ENCODE measurements around the gene KMT2A. TPM values are rescaled to one million over a fixed set of nuclear protein-coding genes. Genes with fewer than 3 reads are reported as not detected.

KMT2A gene
- total and polyA plus RNA-seq, 2 donors (not counting 3 experiments of a cell fraction or from before 2014, with no cell fraction given): 23.5 to 63.9 TPM

GRCh38 chr11:118406599-118407166 is 29.6 kb upstream of the KMT2A start:
- DNase-seq (ENCODE audit: low read depth, low spot score): no peak
- H2AFZ ChIP-seq (ENCODE audit: low read depth, low read length): no peak overlapping the region
- no peak overlapping the region for H3K9ac ChIP-seq (replicated peaks; ENCODE audit: extremely low read depth, insufficient read depth, low read length)
- H3K36me3 ChIP-seq (ENCODE audit: control insufficient read depth in 2 of 2, extremely low read depth in 1 of 2, insufficient read depth in 2 of 2, low read length in 2 of 2): peaks cover 3 to 6% of the 10 kb centered on the region in 2 experiments
- H3K79me2 ChIP-seq (ENCODE audit: control insufficient read depth, insufficient read depth, low read length): peaks cover 60% of the 10 kb centered on the region
- H3K9me1 ChIP-seq (replicated peaks; ENCODE audit: control insufficient read depth, extremely low read depth, insufficient read depth, low read length): no peaks in the 10 kb centered on the region
- H3K4me2 ChIP-seq (ENCODE audit: insufficient read depth, low read length): no peak overlapping the region
- H3K9me3 ChIP-seq (replicated peaks; ENCODE audit: control insufficient read depth, insufficient read depth, low read length): no peaks in the 10 kb centered on the region
- H4K20me1 ChIP-seq (replicated peaks; ENCODE audit: control insufficient read depth, extremely low read depth, insufficient read depth, low read length): no peaks in the 10 kb centered on the region
- intact Hi-C loops (cut with micrococcal nuclease): no loop called here
- ChIA-PET POLR2A (no interaction called here), CTCF (interaction anchor here (1.2 to 1.8 kb wide), 4 partner anchors 10 to 24 kb away, joined by 3 to 5 read pairs (median 4); no protein-coding TSS in a partner anchor)
- FAIRE-seq: no peak
- no peak overlapping the region for H3K27ac ChIP-seq (ENCODE audit: insufficient read depth, low read depth, low read length)
- no peak for TF ChIP-seq MYC (IDR thresholded peaks at IDR 0.05; ENCODE audit: low read depth, low read length)
- no peak for TF ChIP-seq POLR2AphosphoS5 (IDR thresholded peaks at IDR 0.05; ENCODE audit: insufficient read depth, low read depth, low read length)
- TF ChIP-seq, protein P1, sequence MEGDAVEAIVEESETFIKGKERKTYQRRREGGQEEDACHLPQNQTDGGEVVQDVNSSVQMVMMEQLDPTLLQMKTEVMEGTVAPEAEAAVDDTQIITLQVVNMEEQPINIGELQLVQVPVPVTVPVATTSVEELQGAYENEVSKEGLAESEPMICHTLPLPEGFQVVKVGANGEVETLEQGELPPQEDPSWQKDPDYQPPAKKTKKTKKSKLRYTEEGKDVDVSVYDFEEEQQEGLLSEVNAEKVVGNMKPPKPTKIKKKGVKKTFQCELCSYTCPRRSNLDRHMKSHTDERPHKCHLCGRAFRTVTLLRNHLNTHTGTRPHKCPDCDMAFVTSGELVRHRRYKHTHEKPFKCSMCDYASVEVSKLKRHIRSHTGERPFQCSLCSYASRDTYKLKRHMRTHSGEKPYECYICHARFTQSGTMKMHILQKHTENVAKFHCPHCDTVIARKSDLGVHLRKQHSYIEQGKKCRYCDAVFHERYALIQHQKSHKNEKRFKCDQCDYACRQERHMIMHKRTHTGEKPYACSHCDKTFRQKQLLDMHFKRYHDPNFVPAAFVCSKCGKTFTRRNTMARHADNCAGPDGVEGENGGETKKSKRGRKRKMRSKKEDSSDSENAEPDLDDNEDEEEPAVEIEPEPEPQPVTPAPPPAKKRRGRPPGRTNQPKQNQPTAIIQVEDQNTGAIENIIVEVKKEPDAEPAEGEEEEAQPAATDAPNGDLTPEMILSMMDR (IDR thresholded peaks at IDR 0.05; ENCODE audit: extremely low read depth in 1 of 2, insufficient read depth in 1 of 2, low read depth in 1 of 2, low read length in 2 of 2): no peak
- no peak for TF ChIP-seq GATA2 (IDR thresholded peaks at IDR 0.05; ENCODE audit: insufficient read depth, insufficient read length, low read depth, low read length)
- TF ChIP-seq FOS (IDR thresholded peaks at IDR 0.05; ENCODE audit: borderline replicate concordance, insufficient read depth, low read length): no peak
- TF ChIP-seq POLR2A (IDR thresholded peaks at IDR 0.05; ENCODE audit: low read depth, low read length): no peak
- TF ChIP-seq JUN (IDR thresholded peaks at IDR 0.05; ENCODE audit: borderline replicate concordance, insufficient read depth, insufficient read length, low read depth): no peak
- TF ChIP-seq MAX (IDR thresholded peaks at IDR 0.05; ENCODE audit: insufficient read depth, insufficient read length): no peak
- no peak for TF ChIP-seq EZH2 (IDR thresholded peaks at IDR 0.05; ENCODE audit: borderline replicate concordance, low read depth, low read length, severe bottlenecking)
- no peak overlapping the region for H3K4me3 ChIP-seq (replicated peaks in 1 of 3; ENCODE audit: insufficient read depth in 1 of 3, low read depth in 1 of 3, low read length in 3 of 3)
- peaks cover 8% of the 10 kb centered on the region for H3K4me1 ChIP-seq (ENCODE audit: control insufficient read depth, extremely low read depth, insufficient read depth, low read length)
- no TSS peak for BruUV-seq (replicated peaks)
- dilution Hi-C loops (cut with MboI; ENCODE audit: extremely low pct_ligation_motif_present, low sequenced_read_pairs): no loop called here
- no peaks in the 10 kb centered on the region for H3K27me3 ChIP-seq (ENCODE audit: control insufficient read depth in 2 of 2, insufficient read depth in 2 of 2, low read length in 2 of 2)
